Stimulated activated naive CD8-positive, alpha-beta T cell treated with anti-CD3 and anti-CD28 coated beads, Interleukin-15, amount 100 ng/mL, for 72 hours (primary cell): ENCODE data around the gene ZNF33A.
"Not testable (repeated sequence)": the region's sequence is repeated elsewhere in the genome, so short reads cannot be mapped to it uniquely, and the experiment has no call there.

Experiments
- ATAC-seq: fragments of 150-1000 bp; cut with Tn5 transposase; 2 replicates; pipeline ENCODE4 v1.10.0; 2021; ENCODE audit warnings: mild to moderate bottlenecking, moderate library complexity
- DNase-seq, 2 donors: peaks; one replicate each; pipeline ENCODE4 v3.0.0; 2021 to 2022
- H3K27ac Mint-ChIP-seq, 2 donors: one replicate each; pipeline ENCODE4 v1.8.0; 2022; ENCODE audit warnings: mild to moderate bottlenecking in 2 of 2, mixed read lengths in 2 of 2, moderate library complexity in 2 of 2
- H3K27me3 Mint-ChIP-seq: one replicate; pipeline ENCODE4 v1.8.0; 2022; ENCODE audit warnings: mixed read lengths
- H3K4me1 Mint-ChIP-seq: one replicate; pipeline ENCODE4 v1.8.0; 2022; ENCODE audit warnings: mild to moderate bottlenecking, mixed read lengths
- H3K4me3 Mint-ChIP-seq, 2 donors: one replicate each; pipeline ENCODE4 v1.8.0; 2022; ENCODE audit warnings: mild to moderate bottlenecking in 2 of 2, mixed read lengths in 2 of 2, moderate library complexity in 1 of 2
- H3K9me3 Mint-ChIP-seq, 2 donors: one replicate each; pipeline ENCODE4 v1.8.0; 2022; ENCODE audit warnings: mixed read lengths in 2 of 2

The ZNF33A gene

DNA sequence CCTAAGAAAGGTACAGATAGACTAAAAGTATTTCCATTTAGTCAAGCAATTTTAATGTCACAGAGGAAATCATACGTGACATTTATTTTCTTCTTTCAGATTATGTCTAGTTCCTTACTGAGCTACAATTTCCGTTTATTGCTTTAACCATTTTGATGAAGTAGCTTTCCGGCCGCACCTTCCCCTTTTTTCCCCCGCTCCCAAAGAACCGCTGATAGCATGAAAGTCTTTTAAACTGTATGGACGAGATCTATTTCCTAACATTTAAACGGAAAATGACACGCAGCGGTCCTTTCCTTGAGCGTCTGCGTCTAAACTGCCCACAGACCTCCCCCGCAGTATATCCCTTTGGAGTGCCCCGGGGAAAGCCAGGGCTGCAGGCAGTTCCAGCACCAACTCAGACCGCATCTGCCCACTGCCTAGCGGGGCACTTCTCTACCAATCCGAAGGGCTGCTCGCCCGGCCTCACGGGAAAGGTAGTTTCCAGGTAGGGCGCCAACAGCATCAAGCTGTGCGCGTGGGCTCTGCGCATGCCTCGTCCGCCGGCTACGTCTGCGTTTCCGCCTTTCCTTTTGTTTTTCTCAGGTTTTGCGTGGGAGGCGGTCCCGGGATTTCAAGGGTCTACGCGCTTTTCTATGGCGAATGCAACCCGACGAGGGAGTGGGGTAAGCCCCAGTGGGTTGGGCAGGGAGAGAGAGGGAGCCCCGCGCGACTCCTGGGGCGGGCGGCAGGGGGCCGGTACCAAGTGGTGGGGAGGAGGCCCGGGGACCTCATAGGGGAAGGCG lies at the start of gene ZNF33A:
Gene ZNF33A (plus strand): TSS at position 557 of the 785 bp plus-strand sequence. CDS start 1,667 bp downstream, outside the sequence.
- H3K4me1 Mint-ChIP-seq = peaks cover 36% of the 10 kb centered on the region
- H3K4me3 Mint-ChIP-seq = peak within 1 kb of the TSS; percentile 85 to 96
- H3K27ac Mint-ChIP-seq = peak within 1 kb of the TSS; percentile 100
- DNase-seq (peak; percentile 84 to 91), ATAC-seq (peak; percentile 93)
- H3K9me3 Mint-ChIP-seq = no peaks in the 10 kb centered on the region
- no peaks in the 10 kb centered on the region for H3K27me3 Mint-ChIP-seq

DNA sequence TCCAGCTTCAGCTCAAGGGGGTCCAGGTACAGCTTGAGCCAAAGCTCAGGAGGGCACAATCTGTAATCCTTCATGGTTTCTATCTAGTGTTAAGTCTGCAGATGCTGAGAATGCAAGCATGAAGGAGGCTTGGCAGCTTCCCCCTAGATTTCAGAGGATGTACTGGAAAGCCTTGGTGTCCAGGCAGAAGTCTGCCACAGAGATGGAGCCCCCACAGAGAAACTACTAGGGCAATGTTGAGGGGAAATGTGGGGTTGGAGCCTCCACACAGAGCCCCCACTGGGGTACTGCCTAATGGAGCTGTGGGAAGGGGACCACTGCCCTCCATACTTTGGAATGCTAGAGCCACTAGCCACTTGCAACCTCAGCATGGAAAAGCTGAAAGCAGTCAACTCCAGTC lies 45.5 kb upstream of the ZNF33A start:
- H3K4me3 Mint-ChIP-seq = no peak overlapping the region
- no peak for ATAC-seq
- H3K9me3 Mint-ChIP-seq = peaks cover 24 to 28% of the 10 kb centered on the region in 2 donors
- no peaks in the 10 kb centered on the region for H3K27me3 Mint-ChIP-seq
- DNase-seq = no peak
- no peak overlapping the region for H3K27ac Mint-ChIP-seq
- no peaks in the 10 kb centered on the region for H3K4me1 Mint-ChIP-seq

DNA sequence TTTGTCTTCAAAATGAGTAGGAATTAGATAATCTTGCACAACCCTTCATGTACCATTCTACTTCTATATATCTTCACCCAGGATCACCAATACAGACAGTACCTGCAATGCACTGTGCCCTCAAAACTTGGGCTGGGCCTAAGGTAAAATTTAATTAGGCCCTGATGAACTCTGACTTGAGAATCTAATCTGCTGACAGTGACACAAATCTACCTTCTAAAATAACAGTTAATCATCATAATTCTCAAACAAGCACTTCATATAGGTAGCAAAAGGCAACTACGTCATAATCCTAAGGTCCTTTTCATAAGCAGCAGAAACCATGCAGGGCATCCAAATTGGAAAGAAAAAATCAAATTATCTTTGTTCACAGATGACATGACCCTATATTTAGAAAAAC lies 38.1 kb upstream of the ZNF33A start:
- peaks cover 0 to 4% of the 10 kb centered on the region in 2 donors for H3K9me3 Mint-ChIP-seq
- no peak overlapping the region for H3K4me3 Mint-ChIP-seq
- H3K27me3 Mint-ChIP-seq = no peaks in the 10 kb centered on the region
- no peak for ATAC-seq
- H3K27ac Mint-ChIP-seq = no peak overlapping the region
- peaks cover 18% of the 10 kb centered on the region for H3K4me1 Mint-ChIP-seq
- no peak for DNase-seq

GRCh38 chr10:37975401-37975991 lies 35.0 kb upstream of the ZNF33A start:
- peak overlapping the region; percentile 91 to 94 for H3K4me3 Mint-ChIP-seq
- peak overlapping the region; percentile 97 to 99 for H3K27ac Mint-ChIP-seq
- ATAC-seq (no peak), DNase-seq (peak; percentile 3 to 22)
- peaks cover 18% of the 10 kb centered on the region for H3K4me1 Mint-ChIP-seq
- H3K27me3 Mint-ChIP-seq = no peaks in the 10 kb centered on the region
- H3K9me3 Mint-ChIP-seq = peaks cover 0 to 3% of the 10 kb centered on the region in 2 donors

DNA sequence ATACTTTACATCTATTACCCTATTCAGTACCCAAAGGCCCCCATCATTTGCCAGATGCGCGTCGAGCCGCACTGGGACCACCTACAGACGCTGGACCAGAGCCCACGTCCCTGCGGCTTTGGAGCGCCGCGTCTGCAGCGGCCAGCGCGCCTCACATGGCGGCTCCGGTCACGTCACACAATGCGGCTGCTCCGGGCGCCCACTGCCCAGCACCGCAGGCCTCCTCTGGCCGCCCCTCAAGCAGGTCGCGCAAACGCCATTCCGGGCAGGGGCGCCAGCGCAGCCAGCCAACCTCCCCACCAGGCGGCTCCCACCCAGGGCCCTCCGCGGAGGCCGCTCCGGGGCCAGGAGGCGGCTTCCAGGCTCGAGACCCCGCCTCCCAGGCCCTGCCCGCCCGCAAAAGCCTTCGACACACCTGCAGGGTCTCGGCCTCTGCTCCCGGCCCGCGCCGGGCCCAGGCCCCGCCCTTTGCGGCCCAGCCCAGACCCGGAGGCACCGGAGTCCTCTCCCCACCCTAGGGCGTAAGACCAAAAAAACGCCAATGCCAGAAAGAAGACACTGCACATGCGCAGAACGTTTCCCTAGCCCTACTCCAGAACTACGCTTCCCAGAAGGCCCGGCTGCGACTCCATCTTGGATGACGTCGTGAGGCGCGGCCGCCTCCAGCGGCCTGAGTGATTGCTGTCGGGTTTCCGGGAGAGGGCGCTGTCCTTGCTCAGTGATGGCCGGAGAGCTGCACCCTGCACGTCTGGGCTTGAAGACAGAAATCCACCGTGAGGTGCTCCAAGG lies 34.2 kb upstream of the ZNF33A start, which contains the start of gene ZNF25:
Gene ZNF25 (minus strand): TSS at position 557 of the 789 bp plus-strand sequence. CDS start 4,925 bp downstream, outside the sequence.
- peak within 1 kb of the TSS; percentile 91 to 94 for H3K4me3 Mint-ChIP-seq
- no peaks in the 10 kb centered on the region for H3K27me3 Mint-ChIP-seq
- H3K9me3 Mint-ChIP-seq = no peaks in the 10 kb centered on the region
- peak within 1 kb of the TSS; percentile 97 to 99 for H3K27ac Mint-ChIP-seq
- H3K4me1 Mint-ChIP-seq = peaks cover 18% of the 10 kb centered on the region
- DNase-seq (peak; percentile 96 to 98), ATAC-seq (peak; percentile 97)

DNA sequence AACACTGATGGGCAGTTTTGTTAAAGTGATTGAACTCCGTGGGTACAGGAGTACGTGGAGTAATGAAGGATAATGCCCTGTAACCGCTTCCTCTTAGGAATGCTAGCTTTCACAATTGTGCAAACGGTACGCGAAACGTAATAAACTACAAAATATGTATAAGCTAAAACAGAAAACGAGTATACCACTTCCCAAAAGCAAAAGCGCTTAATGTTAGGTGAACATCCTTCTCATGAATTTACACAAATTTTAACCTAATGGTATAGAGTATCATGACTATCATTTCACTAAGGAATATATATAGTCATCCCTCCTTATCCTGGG lies 33.6 kb upstream of the ZNF33A start:
- peak overlapping the region; percentile 97 to 99 for H3K27ac Mint-ChIP-seq
- peak overlapping the region; percentile 91 to 94 for H3K4me3 Mint-ChIP-seq

DNA sequence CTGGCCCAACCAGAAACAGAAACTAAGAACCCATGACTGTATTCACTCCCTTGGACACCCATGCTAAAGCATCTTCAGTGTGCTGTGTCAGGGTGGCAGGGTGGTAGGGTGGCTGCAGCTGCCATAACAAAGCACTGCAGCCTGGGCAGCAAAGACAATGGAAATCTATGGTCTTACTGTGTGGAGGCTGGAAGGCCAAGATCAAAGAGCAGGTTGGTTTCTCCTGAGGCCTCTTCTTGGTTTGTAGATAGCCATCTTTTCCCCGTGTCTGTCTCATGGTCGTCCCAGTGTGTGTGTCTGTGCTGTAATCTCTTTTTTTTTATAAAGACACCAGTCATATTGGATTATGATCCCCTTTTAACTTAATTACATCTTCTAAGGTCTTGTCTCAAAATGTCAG lies 18.8 kb upstream of the ZNF33A start:
- H3K4me1 Mint-ChIP-seq = no peaks in the 10 kb centered on the region
- peaks cover 4 to 5% of the 10 kb centered on the region in 2 donors for H3K9me3 Mint-ChIP-seq
- H3K27ac Mint-ChIP-seq = no peak overlapping the region
- no peak for DNase-seq
- no peaks in the 10 kb centered on the region for H3K27me3 Mint-ChIP-seq
- no peak for ATAC-seq
- H3K4me3 Mint-ChIP-seq = no peak overlapping the region

More for the DNA sequence above, 33.6 kb upstream of the ZNF33A start:
- no peaks in the 10 kb centered on the region for H3K9me3 Mint-ChIP-seq
- no peak for ATAC-seq
- no peak for DNase-seq
- H3K4me1 Mint-ChIP-seq = peaks cover 18% of the 10 kb centered on the region
- no peaks in the 10 kb centered on the region for H3K27me3 Mint-ChIP-seq

DNA sequence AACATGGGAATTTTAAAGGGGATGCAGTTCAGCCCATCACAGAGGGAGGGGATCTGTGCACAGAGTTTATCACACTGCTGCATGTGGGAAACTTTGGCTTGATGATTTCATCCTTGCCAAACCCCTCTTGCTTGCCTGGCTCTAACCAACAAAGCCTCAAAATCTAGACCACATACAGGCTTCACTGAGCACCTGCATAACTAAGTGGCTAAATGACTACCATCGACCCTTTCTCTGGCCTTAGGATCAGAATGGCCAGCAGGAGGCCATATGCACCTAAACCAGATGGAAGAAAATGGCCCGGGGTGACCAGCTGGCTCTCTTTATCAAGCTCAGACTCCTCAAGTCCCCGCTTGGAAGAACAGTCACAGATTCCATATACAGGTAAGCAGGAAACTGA lies 18.4 kb upstream of the ZNF33A start:
- H3K9me3 Mint-ChIP-seq = peaks cover 4 to 7% of the 10 kb centered on the region in 2 donors
- no peak overlapping the region for H3K27ac Mint-ChIP-seq
- no peak overlapping the region for H3K4me3 Mint-ChIP-seq
- ATAC-seq (no peak), DNase-seq (no peak)
- no peaks in the 10 kb centered on the region for H3K4me1 Mint-ChIP-seq
- no peaks in the 10 kb centered on the region for H3K27me3 Mint-ChIP-seq

DNA sequence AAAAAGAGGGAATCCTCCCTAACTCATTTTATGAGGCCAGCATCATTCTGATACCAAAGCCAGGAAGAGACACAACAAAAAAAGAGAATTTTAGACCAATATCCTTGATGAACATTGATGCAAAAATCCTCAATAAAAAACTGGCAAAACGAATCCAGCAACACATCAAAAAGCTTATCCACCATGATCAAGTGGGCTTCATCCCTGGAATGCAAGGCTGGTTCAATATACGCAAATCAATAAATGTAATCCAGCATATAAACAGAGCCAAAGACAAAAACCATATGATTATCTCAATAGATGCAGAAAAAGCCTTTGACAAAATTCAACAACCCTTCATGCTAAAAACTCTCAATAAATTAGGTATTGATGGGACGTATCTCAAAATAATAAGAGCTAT lies 11.6 kb upstream of the ZNF33A start:
- not testable (repeated sequence) for H3K4me1 Mint-ChIP-seq, H3K27me3 Mint-ChIP-seq, H3K9me3 Mint-ChIP-seq, DNase-seq, H3K27ac Mint-ChIP-seq, H3K4me3 Mint-ChIP-seq, ATAC-seq

DNA sequence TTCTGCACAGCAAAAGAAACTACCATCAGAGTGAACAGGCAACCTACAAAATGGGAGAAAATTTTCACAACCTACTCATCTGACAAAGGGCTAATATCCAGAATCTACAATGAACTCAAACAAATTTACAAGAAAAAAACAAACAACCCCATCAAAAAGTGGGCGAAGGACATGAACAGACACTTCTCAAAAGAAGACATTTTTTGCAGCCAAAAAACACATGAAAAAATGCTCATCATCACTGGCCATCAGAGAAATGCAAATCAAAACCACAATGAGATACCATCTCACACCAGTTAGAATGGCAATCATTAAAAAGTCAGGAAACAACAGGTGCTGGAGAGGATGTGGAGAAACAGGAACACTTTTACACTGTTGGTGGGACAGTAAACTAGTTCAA lies 10.0 kb upstream of the ZNF33A start:
- not testable (repeated sequence) for H3K27me3 Mint-ChIP-seq, DNase-seq, H3K9me3 Mint-ChIP-seq, H3K27ac Mint-ChIP-seq, ATAC-seq, H3K4me3 Mint-ChIP-seq, H3K4me1 Mint-ChIP-seq

DNA sequence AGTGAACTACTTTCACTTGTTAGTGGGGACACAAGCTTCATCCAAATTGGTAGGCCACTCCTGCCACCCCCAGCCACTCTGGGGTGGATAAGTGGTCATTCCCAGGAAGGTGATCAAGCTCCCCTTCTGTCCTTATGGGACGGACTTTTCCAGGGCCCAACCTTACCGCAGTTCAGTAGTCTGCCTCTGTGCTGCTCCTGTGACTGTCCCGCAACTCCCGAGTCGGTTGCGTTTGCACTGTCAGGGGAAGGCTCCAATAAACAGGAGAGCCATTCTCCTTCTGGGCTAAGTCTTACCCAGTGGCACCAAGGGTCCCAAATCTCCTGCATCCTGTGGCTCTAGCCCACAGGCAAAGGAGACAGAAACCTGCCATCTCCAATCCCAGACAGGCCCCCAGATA lies 7.4 kb upstream of the ZNF33A start:
- H3K9me3 Mint-ChIP-seq = peaks cover 0 to under 1% of the 10 kb centered on the region in 2 donors
- H3K27me3 Mint-ChIP-seq = no peaks in the 10 kb centered on the region
- ATAC-seq (no peak), DNase-seq (no peak)
- H3K27ac Mint-ChIP-seq = no peak overlapping the region
- H3K4me1 Mint-ChIP-seq = no peaks in the 10 kb centered on the region
- no peak overlapping the region for H3K4me3 Mint-ChIP-seq

- ATAC-seq (no peak), DNase-seq (no peak)
- no peaks in the 10 kb centered on the region for H3K27me3 Mint-ChIP-seq
- no peak overlapping the region for H3K4me3 Mint-ChIP-seq
- no peaks in the 10 kb centered on the region for H3K9me3 Mint-ChIP-seq
- H3K27ac Mint-ChIP-seq = no peak overlapping the region
- no peaks in the 10 kb centered on the region for H3K4me1 Mint-ChIP-seq
Observed at GRCh38 chr10:38003588-38003987, 6.9 kb upstream of the ZNF33A start.

- ATAC-seq = no peak
- DNase-seq = no peak
- Mint-ChIP-seq H3K27me3 (no peaks in the 10 kb centered on the region), H3K27ac (no peak overlapping the region), H3K9me3 (no peaks in the 10 kb centered on the region), H3K4me3 (no peak overlapping the region), H3K4me1 (peaks cover 20% of the 10 kb centered on the region)
Observed at GRCh38 chr10:38007551-38007950, 2.9 kb upstream of the ZNF33A start.

DNA sequence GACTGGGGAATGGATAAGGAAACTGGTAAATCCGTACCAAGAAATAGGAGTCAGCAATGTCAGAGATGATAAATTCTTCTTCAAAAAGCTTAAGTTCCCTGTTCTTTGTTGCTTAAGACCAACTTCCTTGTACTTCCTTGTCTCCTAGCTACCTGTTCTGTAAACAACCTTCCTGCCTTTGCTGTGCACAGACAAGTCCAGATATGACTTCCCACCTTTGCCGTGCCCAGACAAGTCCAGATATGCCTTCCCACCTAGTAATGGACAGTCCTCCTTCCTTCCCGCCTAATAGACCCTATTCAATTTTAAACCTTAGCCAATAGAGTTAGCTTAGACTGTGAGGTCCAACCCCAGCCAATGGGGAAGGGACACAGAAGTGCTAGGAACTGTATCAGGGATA lies 2.5 kb upstream of the ZNF33A start:
- H3K27me3 Mint-ChIP-seq = no peaks in the 10 kb centered on the region
- H3K4me3 Mint-ChIP-seq = no peak overlapping the region
- H3K4me1 Mint-ChIP-seq = peaks cover 23% of the 10 kb centered on the region
- H3K27ac Mint-ChIP-seq = no peak overlapping the region
- no peak for DNase-seq
- no peak for ATAC-seq
- no peaks in the 10 kb centered on the region for H3K9me3 Mint-ChIP-seq

GRCh38 chr10:38016354-38016753 lies 5.9 kb downstream of the ZNF33A start:
- ATAC-seq (no peak), DNase-seq (no peak)
- no peak overlapping the region for H3K27ac Mint-ChIP-seq
- H3K4me1 Mint-ChIP-seq = peaks cover 32% of the 10 kb centered on the region
- no peak overlapping the region for H3K4me3 Mint-ChIP-seq
- H3K9me3 Mint-ChIP-seq = peaks cover 0 to 7% of the 10 kb centered on the region in 2 donors
- H3K27me3 Mint-ChIP-seq = no peaks in the 10 kb centered on the region

GRCh38 chr10:38019124-38019523 lies 8.6 kb downstream of the ZNF33A start:
- not testable (repeated sequence) for H3K27me3 Mint-ChIP-seq, ATAC-seq

More at GRCh38 chr10:38019124-38019523, 8.6 kb downstream of the ZNF33A start:
- H3K4me1 Mint-ChIP-seq = peaks cover 19% of the 10 kb centered on the region
- not testable (repeated sequence) for H3K4me3 Mint-ChIP-seq, DNase-seq, H3K27ac Mint-ChIP-seq, H3K9me3 Mint-ChIP-seq
